ENCODE data around the gene ERCC2.

Gene ERCC2

DNA sequence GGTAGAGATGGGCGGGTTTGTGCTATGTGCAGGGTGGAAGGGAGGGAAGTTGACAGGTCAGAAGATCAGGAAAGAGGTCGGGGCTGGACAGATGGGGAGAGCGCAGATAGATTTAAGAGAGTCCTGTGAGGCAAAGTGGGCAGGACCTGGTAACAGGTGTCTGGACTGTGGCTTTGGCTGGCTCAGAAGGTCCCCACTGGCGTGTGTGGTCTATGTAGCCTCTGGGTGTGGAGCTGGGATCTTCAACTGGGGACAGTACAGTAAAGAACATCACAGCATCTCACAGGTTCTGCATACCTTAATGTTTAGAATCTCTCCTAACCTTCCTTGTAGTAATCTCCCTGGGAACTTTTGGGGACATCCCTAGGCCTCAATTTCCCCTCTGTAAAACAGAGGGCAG is 65.4 kb downstream of the ERCC2 start:
- no peak for DNase-seq

DNA sequence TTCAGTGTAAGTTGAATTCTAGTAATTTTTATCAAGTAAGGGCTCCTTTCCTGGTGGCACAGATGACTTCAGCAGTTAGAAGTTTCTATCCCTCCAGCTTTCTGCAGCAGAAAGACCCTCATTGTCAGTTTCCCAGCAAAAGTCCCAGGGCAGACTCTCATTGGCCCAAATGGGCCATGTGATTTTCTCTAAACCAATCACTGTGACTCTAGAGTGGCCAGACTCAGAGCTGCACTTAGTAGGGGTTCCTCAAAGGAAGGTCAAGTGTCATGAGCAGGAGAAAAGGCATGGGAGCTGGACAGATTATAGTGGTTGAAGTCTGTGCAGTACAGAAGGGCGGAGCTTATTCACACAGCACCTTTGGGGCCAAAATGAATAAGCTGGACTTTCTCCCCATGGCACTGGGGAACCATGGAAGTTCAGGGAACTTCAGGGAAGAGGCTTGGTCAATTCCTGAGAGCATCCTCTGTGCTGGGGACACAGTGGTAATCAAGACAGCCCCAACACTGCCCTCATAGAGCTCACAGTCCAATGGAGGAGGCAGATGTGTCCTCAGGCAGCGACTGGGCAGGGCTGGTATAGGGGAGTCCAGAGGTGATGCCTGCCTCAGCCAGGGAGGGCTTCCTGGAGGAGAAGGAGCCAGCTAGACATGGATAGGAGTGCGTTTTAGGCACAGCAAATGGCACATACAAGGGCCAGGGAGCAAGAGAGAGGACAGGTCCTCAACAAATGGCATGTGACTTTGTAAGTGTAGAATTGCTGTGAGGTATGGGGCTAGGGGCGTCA is 66.0 kb downstream of the ERCC2 start:
- DNase-seq: no peak

- DNase-seq: no peak
These were observed 66.9 kb downstream of the ERCC2 start for GRCh38 chr19:45303269-45304060.

DNA sequence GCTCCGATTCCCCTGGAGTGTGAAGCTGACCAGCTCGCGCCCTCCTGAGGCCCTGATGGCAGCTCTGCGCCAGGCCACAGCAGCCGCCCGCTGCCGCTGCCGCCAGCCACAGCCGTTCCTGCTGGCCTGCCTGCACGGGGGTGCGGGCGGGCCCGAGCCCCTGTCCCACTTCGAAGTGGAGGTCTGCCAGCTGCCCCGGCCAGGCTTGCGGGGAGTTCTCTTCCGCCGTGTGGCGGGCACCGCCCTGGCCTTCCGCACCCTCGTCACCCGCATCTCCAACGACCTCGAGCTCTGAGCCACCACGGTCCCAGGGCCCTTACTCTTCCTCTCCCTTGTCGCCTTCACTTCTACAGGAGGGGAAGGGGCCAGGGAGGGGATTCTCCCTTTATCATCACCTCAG is 68.0 kb downstream of the ERCC2 start:
- DNase-seq: no peak
